K562 (cell line): ENCODE data around the gene STK17A. TPM values are rescaled to one million over a fixed set of nuclear protein-coding genes. Genes with fewer than 3 reads are reported as not detected.
A peak's percentile ranks its signal among the peaks of the same experiment; 100 is the strongest.

ENCODE experiments used
- ARHGAP35 ChIP-seq: fragments of 450-650 bp; IDR thresholded peaks from 2 replicates; pipeline ENCODE4 v1.6.1; 2018; ENCODE audit not compliant: partially characterized antibody
- ARID1B ChIP-seq: fragments of 450-650 bp; IDR thresholded peaks from 2 replicates; pipeline ENCODE4 v1.6.1; 2016; ENCODE audit warnings: antibody characterized with exemption, mild to moderate bottlenecking, inconsistent platforms
- CREB5 ChIP-seq: fragments of 250-450 bp; sonication (Bioruptor Pico); IDR thresholded peaks from 2 replicates; pipeline ENCODE4 v1.5.0; 2020; ENCODE audit warnings: mild to moderate bottlenecking
- CREBBP ChIP-seq: IDR thresholded peaks from one replicate; pipeline ENCODE4 v1.6.1; 2012; ENCODE audit warnings: low read depth, mild to moderate bottlenecking, control low read depth, inconsistent platforms, low read length
- CTBP1 ChIP-seq: fragments of 450-650 bp; IDR thresholded peaks from 2 replicates; pipeline ENCODE4 v1.6.1; 2016; ENCODE audit warnings: borderline replicate concordance
- DEAF1 ChIP-seq: fragments of 450-650 bp; formaldehyde crosslinking; IDR thresholded peaks from 2 replicates; pipeline ENCODE4 v1.4.0; 2020; ENCODE audit warnings: mild to moderate bottlenecking, moderate library complexity
- ELF4 ChIP-seq: fragments of 450-650 bp; formaldehyde crosslinking; IDR thresholded peaks from 2 replicates; pipeline ENCODE4 v1.4.0; 2022; ENCODE audit warnings: missing genetic modification characterization
- FOXA3 ChIP-seq, 2 experiments: fragments of 450-650 bp in 1 of 2; sonication (generic) in 1 of 2; formaldehyde crosslinking; IDR thresholded peaks in 1 of 2; conservative IDR thresholded peaks in 1 of 2; 2 replicates each; pipeline versions ENCODE4 v1.4.0 to v1.8.0; 2020 to 2022; ENCODE audit warnings: mild to moderate bottlenecking in 2 of 2, missing genetic modification reagents in 1 of 2
- GABPB1 ChIP-seq: sonication (generic); formaldehyde crosslinking; IDR thresholded peaks from 2 replicates; pipeline ENCODE4 v1.8.0; 2022; ENCODE audit warnings: mild to moderate bottlenecking, missing genetic modification reagents
- GMEB1 ChIP-seq: fragments of 250-450 bp; sonication (Bioruptor Pico); IDR thresholded peaks from 2 replicates; pipeline ENCODE4 v1.4.0; 2020; ENCODE audit warnings: mild to moderate bottlenecking
- GTF2A2 ChIP-seq: IDR thresholded peaks from 2 replicates; pipeline ENCODE4 v1.6.1; 2016; ENCODE audit warnings: mild to moderate bottlenecking, missing genetic modification characterization, missing compliant biosample characterization
- HMG20B ChIP-seq: fragments of 250-450 bp; sonication (Bioruptor Pico); IDR thresholded peaks from 2 replicates; pipeline ENCODE4 v1.5.0; 2021; ENCODE audit warnings: mild to moderate bottlenecking
- KAT8 ChIP-seq: fragments of 450-650 bp; IDR thresholded peaks from 2 replicates; pipeline ENCODE4 v1.6.1; 2016; ENCODE audit warnings: low read depth, mild to moderate bottlenecking
- KLF10 ChIP-seq: fragments of 250-450 bp; sonication (Bioruptor Pico); IDR thresholded peaks from 2 replicates; pipeline ENCODE4 v1.6.1; 2021; ENCODE audit warnings: matching md5 sums
- MED1 ChIP-seq: sonication (generic); formaldehyde crosslinking; IDR thresholded peaks from 2 replicates; pipeline ENCODE4 v1.8.1; 2023; ENCODE audit warnings: missing genetic modification reagents, borderline replicate concordance
- MYNN ChIP-seq, 2 experiments: sonication (generic); formaldehyde crosslinking in 1 of 2; IDR thresholded peaks; 2 replicates each; pipeline versions ENCODE4 v1.5.0 to v1.6.1; 2016 to 2020; ENCODE audit warnings: antibody characterized with exemption in 1 of 2, missing genetic modification reagents in 1 of 2
- NFYB ChIP-seq: IDR thresholded peaks from 2 replicates; pipeline ENCODE4 v1.6.1; 2011; ENCODE audit warnings: mild to moderate bottlenecking, moderate library complexity; ENCODE audit not compliant: insufficient read length; ENCODE audit errors: extremely low read depth
- PHF8 ChIP-seq: fragments of 200-600 bp; sonication (generic); IDR thresholded peaks from 2 replicates; pipeline ENCODE4 v1.6.1; 2012; ENCODE audit warnings: mixed run types, mild to moderate bottlenecking, inconsistent platforms, low read length, moderate library complexity, borderline replicate concordance
- SETDB1 ChIP-seq: IDR thresholded peaks from one replicate; pipeline ENCODE4 v1.6.1; 2012; ENCODE audit warnings: low read length, control low read depth, inconsistent platforms
- SOX6 ChIP-seq: fragments of 450-650 bp; IDR thresholded peaks from 2 replicates; pipeline ENCODE4 v1.6.1; 2014; ENCODE audit warnings: mild to moderate bottlenecking
- SP2 ChIP-seq: IDR thresholded peaks from 2 replicates; pipeline ENCODE4 v1.6.1; 2011; ENCODE audit warnings: mild to moderate bottlenecking, low read depth, low read length, moderate library complexity; ENCODE audit not compliant: poor library complexity, severe bottlenecking; ENCODE audit errors: extremely low read depth
- TCFL5 ChIP-seq: fragments of 250-450 bp; sonication (Bioruptor Pico); conservative IDR thresholded peaks from 2 replicates; pipeline ENCODE4 v1.6.1; 2021; ENCODE audit warnings: mild to moderate bottlenecking, moderate library complexity, matching md5 sums
- XRCC4 ChIP-seq: IDR thresholded peaks from one replicate; pipeline ENCODE4 v1.6.1; 2011; ENCODE audit not compliant: insufficient read depth, insufficient read length; ENCODE audit errors: extremely low read depth
- ZNF408 ChIP-seq: fragments of 250-450 bp; sonication (Bioruptor Pico); IDR thresholded peaks from 2 replicates; pipeline ENCODE4 v1.4.0; 2020; ENCODE audit warnings: low read depth, mild to moderate bottlenecking, moderate library complexity
- ZNF644 ChIP-seq: fragments of 200-800 bp; sonication (Bioruptor generic); IDR thresholded peaks from 2 replicates; pipeline ENCODE4 v1.6.1; 2016; ENCODE audit warnings: low read depth, missing genetic modification characterization, missing compliant biosample characterization
- ZNF699 ChIP-seq: fragments of 250-450 bp; sonication (Bioruptor Pico); IDR thresholded peaks from 2 replicates; pipeline ENCODE4 v1.8.0; 2021; ENCODE audit warnings: mild to moderate bottlenecking, moderate library complexity; ENCODE audit not compliant: insufficient replicate concordance
- polyA plus RNA-seq, 8 experiments: library from polyadenylated mRNA; depleted of rRNA in 4 of 8; stranded (reverse) in 5 of 8; unstranded in 3 of 8; fragments of >200 nt; fragmentation: Nextera tagmentation in 2 of 8; fragmentation: Illumina TruSeq in 1 of 8; extraction: Ambion mirVana in 2 of 8; extraction: Trizol in 1 of 8; gene quantifications; 2 replicates each; pipeline versions ENCODE4 v1.2.1 to v1.2.3, GENCODE V29; 2011 to 2014; ENCODE audit warnings: inconsistent platforms in 1 of 8, missing spikeins in 1 of 8
- total RNA-seq, 7 experiments: library from RNA; depleted of rRNA in 6 of 7; stranded (reverse); fragments of >200 nt in 6 of 7; fragmentation: Illumina TruSeq in 2 of 7; extraction: Trizol in 2 of 7; gene quantifications; 2 replicates each; pipeline versions ENCODE4 v1.2.1 to v1.2.3, GENCODE V29; 2011 to 2021; ENCODE audit warnings: low replicate concordance in 1 of 7

Gene STK17A
- total and polyA plus RNA-seq, 9 of the 15 experiments (the other 6 are each of a cell fraction or from before 2014, with no cell fraction given) = 3.4 to 16.3 (median 13.2) TPM

DNA sequence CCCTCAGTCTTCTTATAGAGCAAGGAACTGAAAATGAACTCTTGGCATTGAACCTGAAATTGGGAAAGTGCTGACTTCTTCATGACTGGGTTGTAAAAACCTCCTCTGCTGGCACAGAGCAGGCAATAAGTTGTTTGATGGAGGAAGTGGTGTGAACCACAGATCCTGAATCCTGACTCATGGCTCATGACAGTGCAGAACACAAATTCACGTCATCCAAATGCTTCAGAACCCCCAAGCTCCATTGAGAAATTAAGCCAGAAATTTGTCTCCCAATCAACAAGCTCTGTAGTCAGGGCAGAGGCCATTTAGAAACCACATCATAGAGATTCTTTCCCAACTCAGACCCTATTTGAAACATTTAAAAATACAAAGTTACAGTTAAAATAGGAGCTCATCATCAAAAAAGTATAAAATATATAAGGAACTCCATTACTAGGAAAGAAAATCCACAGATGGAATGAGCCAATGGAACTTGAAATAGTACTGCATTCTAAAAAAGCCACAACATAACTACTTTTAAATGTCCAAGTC lies 10.3 kb upstream of the STK17A start (continued):
- TF ChIP-seq ZNF644 (tag) = no peak
- TF ChIP-seq TCFL5 = no peak
- no peak for TF ChIP-seq CREB5 (CRISPR knock-in tag)
- TF ChIP-seq CTBP1 = peak; percentile 74; the same call in 1 of the 2 replicates
- TF ChIP-seq GMEB1 (CRISPR knock-in tag) = no peak
- no peak for TF ChIP-seq MYNN (IDR thresholded peaks at IDR 0.05)
- no peak for TF ChIP-seq MYNN (CRISPR knock-in tag; IDR thresholded peaks at IDR 0.05)
- no peak for TF ChIP-seq GTF2A2
- TF ChIP-seq ELF4 (CRISPR knock-in tag) = no peak
- no peak for TF ChIP-seq MED1
- TF ChIP-seq SOX6 = no peak
- TF ChIP-seq ZNF699 (CRISPR knock-in tag) = no peak
- TF ChIP-seq KLF10 (CRISPR knock-in tag) = no peak
- no peak for TF ChIP-seq CREBBP
- no peak for TF ChIP-seq ARHGAP35
- TF ChIP-seq DEAF1 (CRISPR knock-in tag) = no peak
- TF ChIP-seq HMG20B = no peak
- peak; percentile 75 for TF ChIP-seq ARID1B
- no peak for TF ChIP-seq GABPB1
- TF ChIP-seq PHF8 = no peak
- TF ChIP-seq SP2 = no peak
- no peak for TF ChIP-seq KAT8
- TF ChIP-seq FOXA3 (CRISPR knock-in tag; conservative IDR thresholded peaks at IDR 0.05 in 1 of 2, IDR thresholded peaks at IDR 0.05 in 1 of 2) = no peak
- no peak for TF ChIP-seq ZNF408 (CRISPR knock-in tag)
- no peak for TF ChIP-seq SETDB1
- TF ChIP-seq XRCC4 = no peak
- no peak for TF ChIP-seq NFYB
